ENCODE measurements around the gene GPR26.
"Not testable (repeated sequence)": the region's sequence is repeated elsewhere in the genome, so short reads cannot be mapped to it uniquely, and the experiment has no call there.

GPR26 gene

DNA sequence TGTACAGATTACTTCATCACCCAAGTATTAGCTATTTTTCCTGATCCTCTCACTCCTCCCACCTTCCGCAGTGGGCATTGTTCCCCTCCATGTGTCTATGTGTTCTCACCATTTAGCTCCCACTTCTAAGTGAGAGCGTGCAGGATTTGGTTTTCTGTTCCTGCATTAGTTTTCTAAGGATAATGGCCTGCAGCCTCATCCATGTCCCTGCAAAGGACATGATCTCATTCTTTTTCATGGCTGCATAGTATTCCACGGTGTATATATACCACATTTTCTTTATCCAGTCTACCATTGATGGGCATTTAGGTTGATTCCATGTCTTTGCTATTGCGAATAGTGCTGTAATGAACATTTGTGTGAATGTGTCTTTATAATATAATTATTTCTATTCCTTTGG lies 70.8 kb downstream of the GPR26 start:
- H3K9me3 ChIP-seq; DNase-seq (ENCODE audit: low spot score in 2 of 2); H3K27me3 ChIP-seq (ENCODE audit: low read depth); H3K4me3 ChIP-seq; H3K4me1 ChIP-seq; in situ Hi-C loops (cut with MboI; ENCODE audit: low sequenced_read_pairs); H3K36me3 ChIP-seq (replicated peaks): not testable (repeated sequence)

DNA sequence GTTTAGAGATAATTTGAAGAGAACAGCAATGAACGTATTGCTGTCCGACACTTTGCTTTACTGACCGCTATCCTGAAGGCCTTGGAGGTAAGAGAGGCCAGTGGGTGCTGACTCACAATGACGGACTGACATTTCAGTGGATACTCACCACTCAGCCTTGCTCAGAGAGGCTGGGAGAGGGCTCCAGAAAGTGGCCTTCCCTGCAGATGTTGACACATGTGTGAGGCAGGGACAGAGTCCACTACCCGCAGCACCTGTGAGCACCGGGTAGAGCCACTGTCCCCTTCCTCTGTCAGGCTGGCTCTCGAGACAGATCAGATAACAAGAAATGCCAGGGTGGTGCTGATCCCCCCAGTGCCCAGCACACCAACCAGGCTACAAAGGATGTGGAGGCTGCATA lies 75.0 kb downstream of the GPR26 start:
- no peak overlapping the region for H3K4me3 ChIP-seq
- in situ Hi-C loops (cut with MboI; ENCODE audit: low sequenced_read_pairs) = no loop called here
- H3K36me3 ChIP-seq (replicated peaks) = no peaks in the 10 kb centered on the region
- H3K27me3 ChIP-seq (ENCODE audit: low read depth) = no peaks in the 10 kb centered on the region
- no peaks in the 10 kb centered on the region for H3K9me3 ChIP-seq
- no peak for DNase-seq (ENCODE audit: low spot score in 2 of 2)
- no peaks in the 10 kb centered on the region for H3K4me1 ChIP-seq

DNA sequence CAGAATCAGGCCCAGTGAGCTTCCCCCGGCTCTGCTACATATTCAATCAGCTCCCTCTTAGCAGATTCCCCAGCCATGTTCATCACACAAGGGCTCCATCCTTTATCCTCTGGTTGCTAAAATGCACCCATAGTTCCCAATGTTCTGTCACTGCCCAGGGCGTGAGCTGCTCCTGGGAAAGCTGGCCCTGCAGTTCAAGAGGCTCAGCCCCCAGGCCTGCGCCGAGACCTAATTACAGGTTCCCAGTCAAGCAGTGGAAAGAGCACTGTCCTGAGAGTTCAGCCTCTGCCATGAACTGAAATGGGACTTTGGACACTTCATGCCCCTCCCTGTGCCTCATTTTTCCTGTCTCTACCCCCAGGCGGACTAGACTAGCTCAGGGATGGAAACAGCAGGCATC lies 75.6 kb downstream of the GPR26 start:
- no peaks in the 10 kb centered on the region for H3K27me3 ChIP-seq (ENCODE audit: low read depth)
- H3K36me3 ChIP-seq (replicated peaks) = no peaks in the 10 kb centered on the region
- no peak for DNase-seq (ENCODE audit: low spot score in 2 of 2)
- no peak overlapping the region for H3K4me3 ChIP-seq
- no peaks in the 10 kb centered on the region for H3K4me1 ChIP-seq
- no peaks in the 10 kb centered on the region for H3K9me3 ChIP-seq
- in situ Hi-C loops (cut with MboI; ENCODE audit: low sequenced_read_pairs) = no loop called here

DNA sequence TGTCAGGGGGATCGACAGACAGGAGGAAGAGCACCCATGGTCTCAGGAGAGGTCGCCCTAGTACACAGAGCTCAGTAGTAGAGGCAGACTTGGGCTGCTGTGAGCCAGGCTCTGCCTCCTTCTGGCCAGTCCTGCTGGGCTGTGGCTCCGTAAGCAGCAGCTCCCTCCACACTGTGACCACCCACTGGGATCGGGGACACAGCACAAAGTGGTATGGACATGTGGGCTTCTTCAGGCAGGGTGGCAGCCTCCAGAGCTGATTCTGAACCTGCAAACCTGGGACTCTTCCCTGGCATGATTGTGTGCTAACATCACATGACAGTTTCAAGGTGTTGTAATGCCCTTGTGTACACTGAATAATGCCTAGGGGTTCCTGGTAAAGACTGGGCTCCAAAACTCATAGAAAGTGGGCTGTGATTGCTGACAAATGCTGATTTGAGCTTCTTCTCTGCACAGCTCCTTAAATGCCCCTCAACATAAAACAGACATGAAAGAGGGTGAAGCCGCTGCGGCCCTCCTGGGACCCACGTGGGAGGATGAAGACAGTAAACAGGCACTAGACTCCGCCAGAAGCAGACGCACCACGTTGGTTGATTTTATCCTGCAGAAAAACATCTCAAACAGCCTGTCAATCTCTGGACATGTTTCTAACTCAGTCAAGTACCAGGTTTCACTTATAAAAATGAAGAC lies 76.7 kb downstream of the GPR26 start:
- Histone ChIP-seq H3K27me3 (ENCODE audit: low read depth) (no peaks in the 10 kb centered on the region), H3K4me1 (no peaks in the 10 kb centered on the region), H3K9me3 (no peaks in the 10 kb centered on the region), H3K4me3 (no peak overlapping the region), H3K36me3 (replicated peaks) (no peaks in the 10 kb centered on the region)
- in situ Hi-C loops (cut with MboI; ENCODE audit: low sequenced_read_pairs) = no loop called here
- DNase-seq (ENCODE audit: low spot score in 2 of 2) = no peak

DNA sequence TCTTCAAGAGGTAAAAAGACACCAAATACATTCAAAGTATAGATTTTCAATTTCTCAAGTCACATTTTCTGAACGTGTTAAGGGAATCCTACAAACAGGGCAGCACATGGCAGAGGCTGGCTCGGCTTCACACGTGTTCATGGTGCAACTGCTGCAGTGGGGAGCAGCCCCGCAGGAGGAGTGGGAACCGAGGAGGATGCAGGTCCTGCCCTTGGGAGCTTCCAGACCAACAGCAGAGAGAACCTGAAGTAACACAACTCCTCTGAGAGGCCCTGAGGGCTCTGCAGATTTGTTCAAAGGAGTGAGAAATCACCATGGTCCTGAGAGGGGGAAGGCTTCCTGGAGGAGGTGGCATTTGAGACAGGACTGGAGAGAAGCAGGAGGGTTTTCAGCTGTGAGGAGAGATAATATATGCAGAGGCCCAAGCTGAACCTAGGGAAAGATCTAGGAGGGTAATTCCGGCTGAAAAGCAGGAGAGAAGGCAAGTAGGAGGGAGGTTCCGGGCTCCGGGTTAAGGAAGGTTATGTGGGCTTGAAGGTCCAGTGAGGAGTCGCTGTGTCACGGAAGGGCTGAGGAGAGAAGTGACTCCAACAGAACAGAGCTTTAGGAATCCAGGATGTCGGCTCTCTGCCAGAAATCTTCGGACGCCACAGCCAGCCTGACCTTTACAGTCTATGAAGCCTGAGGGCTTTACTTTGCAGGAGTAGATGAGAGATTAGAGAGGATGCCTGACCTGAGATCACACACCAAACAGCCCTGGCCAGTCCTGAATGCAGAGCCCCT lies 77.5 kb downstream of the GPR26 start:
- Histone ChIP-seq H3K4me3 (no peak overlapping the region), H3K4me1 (no peaks in the 10 kb centered on the region), H3K27me3 (ENCODE audit: low read depth) (no peaks in the 10 kb centered on the region), H3K36me3 (replicated peaks) (no peaks in the 10 kb centered on the region), H3K9me3 (no peaks in the 10 kb centered on the region)
- DNase-seq (ENCODE audit: low spot score in 2 of 2) = no peak
- in situ Hi-C loops (cut with MboI; ENCODE audit: low sequenced_read_pairs) = no loop called here

DNA sequence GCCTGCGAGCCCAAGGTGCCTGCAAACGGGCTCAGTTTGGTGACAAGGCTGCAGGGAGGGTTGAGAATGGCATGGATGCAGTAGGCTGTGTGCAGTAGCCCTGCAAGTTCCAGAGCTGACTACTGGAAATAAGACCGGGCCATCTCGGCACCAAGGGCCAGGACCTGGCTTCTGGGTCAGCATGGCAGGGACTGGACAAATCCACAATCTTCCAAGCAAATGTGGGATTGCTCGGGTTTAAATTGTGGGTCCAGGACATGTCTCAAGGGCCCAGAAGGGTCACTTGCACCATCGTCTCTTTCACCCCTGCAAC lies 78.0 kb downstream of the GPR26 start:
- no peaks in the 10 kb centered on the region for H3K9me3 ChIP-seq
- H3K27me3 ChIP-seq (ENCODE audit: low read depth) = no peaks in the 10 kb centered on the region
- no peaks in the 10 kb centered on the region for H3K4me1 ChIP-seq
- no peak for DNase-seq (ENCODE audit: low spot score in 2 of 2)
- H3K36me3 ChIP-seq (replicated peaks) = no peaks in the 10 kb centered on the region
- in situ Hi-C loops (cut with MboI; ENCODE audit: low sequenced_read_pairs) = no loop called here
- no peak overlapping the region for H3K4me3 ChIP-seq

Data from HAP-1 (cell line).